GM21529 (cell line): ENCODE measurements around the gene KIAA0930.

ENCODE experiments used
- ATAC-seq: cut with Tn5 transposase; IDR thresholded peaks from one replicate; pipeline ENCODE4 v1.9.1; 2021; ENCODE audit not compliant: unreplicated experiment

KIAA0930 gene

GRCh38 chr22:45150139-45150538 is 90.6 kb downstream of the KIAA0930 start:
- no peak for ATAC-seq

- ATAC-seq, result no peak
These were observed 91.0 kb downstream of the KIAA0930 start for GRCh38 chr22:45149671-45150070.

GRCh38 chr22:45144916-45145315 is 95.8 kb downstream of the KIAA0930 start:
- no peak for ATAC-seq

GRCh38 chr22:45142376-45142775 is 98.3 kb downstream of the KIAA0930 start:
- no peak for ATAC-seq
